Activated CD4-positive, alpha-beta T cell treated with anti-CD3 and anti-CD28 coated beads, Interleukin-2, Interleukin-4, amounts not matched to agents 100 ng/mL and 50 ng/mL, durations not matched to agents 16 hours and 8 hours (primary cell): ENCODE results near the gene CALN1.
A peak's percentile ranks its signal among the peaks of the same experiment; 100 is the strongest.

Experiments used
- DNase-seq: peaks from one replicate; pipeline ENCODE4 v3.0.0-alpha.2; 2020; ENCODE audit warnings: low spot score

Gene CALN1

DNA sequence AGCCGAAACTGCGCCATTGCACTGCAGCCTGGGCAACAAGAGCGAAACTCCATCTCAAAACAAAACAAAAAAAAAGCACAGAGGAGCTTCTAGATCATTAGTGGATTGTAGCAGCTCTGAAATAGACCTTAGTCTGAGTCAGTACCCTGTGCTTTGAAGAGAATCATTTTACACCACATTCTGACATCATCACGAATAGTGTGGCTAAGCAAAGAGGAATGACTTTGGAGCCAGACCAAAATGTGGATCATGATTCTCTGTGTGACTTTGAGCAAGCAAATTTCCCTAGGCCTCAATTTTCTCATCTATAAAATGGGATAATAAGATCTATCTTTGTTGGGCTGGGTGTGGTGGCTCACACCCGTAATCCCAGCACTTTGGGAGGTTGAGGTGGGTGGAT is 618.9 kb downstream of the CALN1 start:
- DNase-seq = no peak

DNA sequence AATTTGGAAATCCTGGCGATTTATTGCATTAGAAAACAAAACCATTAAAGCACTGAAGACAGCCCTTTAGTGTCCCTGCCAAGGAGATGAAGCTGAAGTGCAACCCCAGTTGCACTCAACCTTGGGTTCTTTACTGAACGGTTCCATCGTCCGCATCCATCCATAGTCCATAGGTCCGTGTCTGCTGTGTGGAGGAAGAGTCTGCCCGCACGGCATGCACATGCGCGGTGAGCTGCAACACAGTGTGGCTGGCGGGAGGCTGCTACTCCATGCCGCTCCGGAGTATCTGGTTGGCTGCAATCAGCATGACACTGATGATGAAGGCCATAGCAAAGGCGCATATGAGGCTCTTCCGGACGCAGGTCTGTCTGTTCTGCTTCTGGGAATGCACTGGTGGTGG is 624.6 kb downstream of the CALN1 start:
- no peak for DNase-seq

DNA sequence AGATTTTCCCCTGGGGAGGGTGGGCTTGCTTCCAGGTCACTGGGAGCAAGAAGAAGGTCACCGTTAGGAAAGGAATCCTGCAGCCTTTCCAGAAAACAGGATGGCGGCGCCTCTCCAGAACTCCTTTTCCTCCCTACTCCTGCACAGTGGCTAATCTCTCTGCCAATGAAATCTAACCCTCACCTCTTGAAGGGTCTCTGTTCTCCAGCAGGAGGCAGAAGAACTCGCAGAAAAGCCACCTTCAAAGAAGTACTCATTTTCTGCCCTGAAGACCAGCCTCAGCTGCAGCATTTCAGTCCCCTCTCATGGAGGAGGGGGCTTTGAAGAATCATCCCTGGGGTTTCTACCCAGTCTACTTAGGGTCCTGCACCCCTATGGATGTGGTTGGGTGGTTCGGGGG is 626.9 kb downstream of the CALN1 start:
- no peak for DNase-seq

DNA sequence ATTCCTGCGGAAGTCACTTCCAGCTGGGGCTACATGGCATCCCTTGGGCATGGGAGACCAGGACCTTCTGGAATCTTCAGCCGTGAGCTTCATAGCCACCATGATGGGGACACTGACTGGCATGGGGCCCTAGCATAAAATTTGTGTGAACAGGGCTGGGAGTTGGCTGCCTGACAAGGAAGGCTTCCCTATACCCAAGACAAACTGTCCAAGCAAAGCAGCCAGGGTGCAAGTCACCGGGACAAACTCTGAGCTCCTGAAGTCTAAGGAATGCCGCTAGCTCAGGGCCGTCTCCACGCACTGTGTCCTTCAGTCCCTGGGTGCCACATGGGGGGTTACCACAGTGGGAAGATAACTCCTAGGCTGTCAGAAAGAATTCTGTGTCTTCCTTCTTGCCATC is 627.4 kb downstream of the CALN1 start:
- no peak for DNase-seq

DNA sequence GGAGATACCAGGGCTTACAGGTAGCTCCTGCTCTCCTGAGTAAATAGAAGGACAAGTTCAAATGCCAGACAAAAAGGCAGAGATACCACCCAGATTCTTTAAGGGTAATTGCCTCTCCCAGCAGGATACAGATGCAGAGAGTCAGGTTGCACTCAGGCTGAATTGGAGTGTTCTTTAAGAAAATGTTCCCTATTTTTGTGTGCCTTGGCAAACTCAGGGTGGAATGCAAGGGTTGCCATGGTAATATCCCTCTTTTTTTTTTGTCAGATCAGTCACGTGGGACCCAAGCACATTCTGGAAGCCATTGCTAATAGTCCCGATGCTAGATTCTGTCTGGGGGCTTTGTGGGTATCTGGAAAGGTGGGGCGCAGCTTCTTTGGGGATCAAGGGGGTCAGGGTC is 628.0 kb downstream of the CALN1 start:
- no peak for DNase-seq

DNA sequence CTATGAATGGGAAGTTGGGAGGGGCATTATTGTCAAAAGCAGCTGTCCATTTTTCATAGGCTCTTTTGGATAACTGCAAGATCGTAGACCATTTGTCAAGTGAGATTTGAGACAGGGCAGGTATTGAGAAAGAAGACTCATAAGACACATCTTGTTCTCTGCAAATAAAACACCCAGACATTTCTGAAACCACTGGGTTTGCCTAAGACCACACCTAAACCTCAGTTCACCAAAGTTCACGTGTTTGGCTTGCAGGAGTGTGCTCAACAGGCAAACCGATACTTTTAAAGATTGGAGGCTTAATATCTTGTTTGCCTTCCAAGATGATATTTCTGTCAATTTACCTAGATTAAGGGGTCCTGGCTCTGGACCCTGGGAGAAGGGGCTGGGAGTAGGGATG is 628.4 kb downstream of the CALN1 start:
- DNase-seq = no peak

DNA sequence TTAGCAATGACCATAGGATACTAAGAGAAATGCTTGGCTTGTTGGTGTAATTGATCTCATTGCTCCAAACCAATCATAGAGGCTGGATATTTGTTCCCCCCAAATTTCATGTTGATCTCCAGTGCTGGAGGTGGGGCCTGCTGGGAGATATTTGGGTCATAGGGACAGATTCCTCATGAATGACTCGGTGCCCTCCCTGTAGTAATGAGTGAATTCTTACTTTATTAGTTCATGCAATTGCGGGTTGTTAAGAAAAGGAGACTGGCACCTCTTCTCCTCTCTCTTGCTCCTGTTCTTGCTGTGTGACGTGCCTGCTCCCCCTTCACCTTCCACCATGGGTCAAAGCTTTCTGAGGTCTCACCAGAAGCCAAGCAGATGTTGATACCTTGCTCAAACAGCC is 630.1 kb downstream of the CALN1 start:
- DNase-seq = no peak

DNA sequence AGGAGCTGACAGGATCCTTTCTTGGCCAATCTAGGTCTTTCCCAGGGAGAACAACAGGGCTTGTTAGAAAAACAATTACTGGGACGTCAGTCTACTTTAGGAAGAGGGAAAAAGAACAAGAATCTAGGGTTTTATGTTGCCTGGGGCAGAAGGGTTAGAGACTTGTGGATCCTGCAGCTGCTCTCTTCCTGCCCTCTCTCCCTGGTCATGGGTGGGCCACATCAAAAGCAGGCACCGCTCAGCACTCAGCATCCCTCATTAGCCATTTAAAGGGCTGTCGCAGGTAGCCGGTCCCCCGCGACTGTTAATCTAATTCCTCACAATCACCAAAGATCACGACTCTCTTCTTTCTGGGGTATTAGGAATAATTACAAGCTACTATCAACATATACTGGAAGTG is 631.9 kb downstream of the CALN1 start:
- DNase-seq = no peak

DNA sequence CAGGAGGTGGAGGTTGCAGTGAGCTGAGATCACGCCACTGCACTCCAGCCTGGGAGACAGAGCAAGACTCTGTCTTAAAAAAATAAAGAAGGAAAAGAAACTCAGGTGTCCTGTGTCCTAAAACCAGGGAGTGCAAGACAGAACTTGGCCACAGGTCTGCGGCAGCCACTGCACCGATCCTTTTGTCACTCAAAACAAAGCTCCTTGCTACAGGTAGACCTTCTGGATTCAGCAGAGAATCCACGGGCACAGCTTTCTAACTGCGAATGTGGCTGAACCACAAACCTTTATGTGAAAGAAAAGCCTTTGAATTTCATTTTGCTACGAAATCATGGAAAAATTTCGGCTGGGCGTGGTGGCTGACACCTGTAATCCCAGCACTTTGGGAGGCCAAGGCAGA is 634.9 kb downstream of the CALN1 start:
- no peak for DNase-seq

DNA sequence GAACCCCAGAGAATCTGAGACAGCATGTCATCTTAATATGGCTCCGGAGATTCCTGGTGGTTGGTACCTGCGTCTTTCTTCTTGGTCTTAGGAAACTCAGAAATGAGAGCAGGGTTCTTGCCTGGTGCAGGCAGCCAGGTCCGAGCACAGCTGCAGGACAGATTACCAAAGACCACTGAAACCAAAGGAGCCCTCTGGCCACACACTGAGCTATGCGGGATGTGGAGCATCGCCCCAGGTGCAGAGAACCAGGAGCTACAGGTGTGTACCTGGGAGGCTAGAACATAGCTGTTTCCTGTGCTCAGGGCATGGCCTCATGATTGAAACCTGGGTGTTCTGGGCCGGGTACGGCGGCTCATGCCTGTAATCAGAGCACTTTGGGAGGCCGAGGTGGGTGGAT is 635.4 kb downstream of the CALN1 start:
- DNase-seq = no peak

DNA sequence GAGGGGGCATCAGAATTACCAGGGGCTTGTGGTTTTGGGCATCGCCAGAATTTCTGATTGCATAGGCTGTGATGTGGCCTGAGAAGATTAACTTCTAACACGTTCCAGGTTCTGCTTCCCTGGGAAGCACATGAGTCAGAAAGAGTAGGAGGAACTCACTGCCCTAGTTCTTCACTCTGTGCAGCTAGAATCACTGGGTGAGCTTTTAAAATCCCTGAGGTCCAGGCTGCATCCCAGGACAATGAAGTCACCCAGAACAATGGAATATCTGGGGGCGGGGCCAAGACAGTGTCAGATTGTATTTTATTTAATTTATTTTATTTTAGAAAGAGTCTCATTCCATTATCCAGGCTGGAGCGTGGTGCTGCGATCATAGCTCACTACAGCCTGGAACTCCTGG is 636.5 kb downstream of the CALN1 start:
- no peak for DNase-seq

DNA sequence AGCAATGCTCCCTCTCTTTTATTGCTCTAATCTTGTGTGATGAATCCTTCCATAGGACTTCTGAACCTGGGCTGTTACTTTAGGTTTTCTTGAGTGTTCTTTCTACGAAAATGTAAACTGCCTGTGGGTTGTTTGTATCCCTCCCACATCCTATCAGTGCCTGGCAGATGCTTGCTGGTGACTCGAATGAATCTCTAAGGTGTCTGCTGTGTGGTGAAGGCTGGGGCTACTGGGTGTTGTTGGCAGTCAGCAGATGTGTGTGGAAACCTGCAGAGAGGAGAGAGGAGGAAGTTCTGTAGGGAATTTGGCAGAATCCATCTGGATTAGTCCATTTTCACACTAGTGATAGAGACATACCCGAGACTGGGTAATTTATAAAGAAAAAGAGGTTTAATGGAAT is 639.4 kb downstream of the CALN1 start:
- no peak for DNase-seq

DNA sequence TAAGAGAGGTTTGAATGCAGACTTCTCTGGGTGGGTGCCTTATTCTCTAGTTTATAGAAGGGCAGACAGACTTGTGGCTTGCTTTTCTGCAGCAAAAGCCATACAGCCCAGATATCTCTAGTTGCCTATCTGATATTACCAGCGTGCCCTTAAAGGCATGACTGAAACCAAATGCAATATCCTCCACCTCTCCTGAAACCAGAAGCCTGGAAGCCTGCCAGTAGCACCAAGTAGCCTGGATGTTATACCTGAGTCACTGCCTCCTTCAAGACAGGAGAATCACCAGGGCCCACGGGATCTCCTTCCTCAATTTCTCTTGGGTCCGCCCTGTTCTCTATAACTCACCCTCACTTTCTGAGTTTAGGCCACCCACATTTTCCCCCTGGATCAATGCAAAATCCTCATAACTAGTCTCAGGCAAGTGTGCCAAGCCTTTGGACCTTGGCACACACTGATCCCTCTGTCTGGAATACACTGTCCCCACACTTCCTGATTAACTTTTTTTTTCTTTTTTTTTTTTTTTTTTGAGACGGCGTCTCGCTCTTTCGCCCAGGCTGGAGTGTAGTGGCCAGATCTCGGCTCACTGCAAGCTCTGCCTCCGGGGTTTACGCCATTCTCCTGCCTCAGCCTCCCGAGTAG is 641.8 kb downstream of the CALN1 start:
- no peak for DNase-seq

DNA sequence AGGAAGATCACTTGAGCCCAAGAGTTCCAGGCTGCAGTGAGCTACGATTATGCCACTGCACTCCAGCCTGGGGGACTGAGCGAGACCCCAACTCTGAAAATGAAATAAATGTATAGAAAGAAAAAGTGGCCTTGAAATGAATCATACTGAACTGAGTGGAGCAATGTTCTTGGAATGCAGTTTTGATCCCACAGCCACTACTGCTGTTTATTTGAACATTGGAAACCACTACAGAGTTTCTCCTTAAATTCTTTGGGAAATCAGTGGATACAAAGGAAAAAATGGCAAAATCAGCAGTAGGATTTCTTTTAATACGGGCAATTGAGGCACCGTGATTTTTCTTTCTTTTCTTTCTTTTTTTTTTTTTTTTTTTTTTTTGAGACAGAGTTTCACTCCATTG is 642.8 kb downstream of the CALN1 start:
- no peak for DNase-seq

DNA sequence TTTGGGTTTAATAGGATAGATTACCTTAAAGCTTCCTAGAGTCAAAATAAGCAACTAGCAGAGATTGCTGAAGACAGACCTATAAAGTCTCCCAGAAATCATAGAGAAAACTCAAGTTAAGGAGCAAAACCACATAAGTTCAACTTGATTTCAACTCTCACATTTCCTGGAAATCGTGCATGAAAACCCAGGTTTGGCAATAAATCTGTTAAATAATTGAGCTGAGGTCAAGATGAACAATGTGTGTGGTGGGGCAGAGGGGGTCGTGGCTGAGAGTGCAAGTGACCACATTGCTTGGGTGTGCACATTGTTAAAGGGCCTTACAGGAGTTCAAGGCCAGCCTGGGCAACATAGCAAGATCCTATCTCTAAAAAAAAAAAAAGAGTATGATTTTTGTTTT is 643.7 kb downstream of the CALN1 start:
- DNase-seq = no peak

DNA sequence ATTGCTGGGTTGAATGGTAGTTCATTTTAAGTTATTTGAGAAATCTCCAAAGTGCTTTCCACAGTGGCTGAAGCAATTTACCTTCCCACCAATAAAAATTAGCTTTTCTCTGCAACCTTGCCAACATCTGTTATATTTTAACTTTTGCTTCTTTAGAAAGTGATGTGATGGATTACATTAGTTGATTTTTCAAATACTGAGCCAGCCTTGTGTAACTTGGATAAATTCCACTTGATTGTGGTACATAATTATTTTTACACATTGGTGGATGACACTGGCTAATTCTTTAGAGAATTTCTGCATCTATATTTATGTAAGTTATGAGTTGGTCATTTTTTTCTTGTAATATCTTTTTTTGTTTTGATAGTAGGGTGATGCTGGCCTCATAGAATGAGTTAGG is 646.1 kb downstream of the CALN1 start:
- DNase-seq = no peak

DNA sequence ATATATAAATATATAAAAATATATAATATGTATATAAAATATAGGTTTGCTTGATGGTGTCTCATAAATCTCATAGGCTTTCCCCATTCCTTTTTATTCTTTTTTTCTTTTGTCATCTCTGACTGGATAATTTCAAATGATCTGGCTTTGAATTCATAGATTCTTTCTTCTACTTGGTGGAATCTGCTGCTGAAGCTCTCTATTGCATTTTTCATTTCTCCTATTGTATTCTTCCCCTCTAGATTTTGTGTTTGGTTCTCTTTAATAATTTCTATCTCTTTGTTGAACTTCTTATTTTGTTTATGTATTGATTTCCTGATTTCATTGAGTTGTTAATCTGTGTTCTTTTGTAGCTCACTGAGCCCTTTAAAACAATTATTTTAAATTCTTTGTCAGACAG is 650.8 kb downstream of the CALN1 start:
- no peak for DNase-seq

DNA sequence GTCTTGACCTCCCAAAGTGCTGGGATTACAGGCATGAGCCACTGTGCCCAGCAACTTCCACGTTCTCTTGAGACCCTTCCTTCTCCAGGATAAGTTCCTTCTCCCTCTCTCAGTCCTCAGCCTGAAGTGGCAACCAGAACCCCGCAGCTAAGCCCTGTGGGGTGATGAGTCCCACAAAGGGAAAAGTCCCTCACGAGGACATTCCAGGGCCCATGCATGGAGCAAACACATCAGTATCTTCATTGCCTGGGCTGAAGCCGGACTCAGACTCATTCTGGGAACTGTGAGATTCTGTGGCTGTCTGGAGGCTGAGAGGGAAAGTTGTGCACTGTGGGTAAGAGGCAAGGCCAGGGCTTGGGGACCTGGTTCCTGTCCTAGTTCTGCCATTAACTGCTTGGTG is 657.3 kb downstream of the CALN1 start:
- DNase-seq = no peak

DNA sequence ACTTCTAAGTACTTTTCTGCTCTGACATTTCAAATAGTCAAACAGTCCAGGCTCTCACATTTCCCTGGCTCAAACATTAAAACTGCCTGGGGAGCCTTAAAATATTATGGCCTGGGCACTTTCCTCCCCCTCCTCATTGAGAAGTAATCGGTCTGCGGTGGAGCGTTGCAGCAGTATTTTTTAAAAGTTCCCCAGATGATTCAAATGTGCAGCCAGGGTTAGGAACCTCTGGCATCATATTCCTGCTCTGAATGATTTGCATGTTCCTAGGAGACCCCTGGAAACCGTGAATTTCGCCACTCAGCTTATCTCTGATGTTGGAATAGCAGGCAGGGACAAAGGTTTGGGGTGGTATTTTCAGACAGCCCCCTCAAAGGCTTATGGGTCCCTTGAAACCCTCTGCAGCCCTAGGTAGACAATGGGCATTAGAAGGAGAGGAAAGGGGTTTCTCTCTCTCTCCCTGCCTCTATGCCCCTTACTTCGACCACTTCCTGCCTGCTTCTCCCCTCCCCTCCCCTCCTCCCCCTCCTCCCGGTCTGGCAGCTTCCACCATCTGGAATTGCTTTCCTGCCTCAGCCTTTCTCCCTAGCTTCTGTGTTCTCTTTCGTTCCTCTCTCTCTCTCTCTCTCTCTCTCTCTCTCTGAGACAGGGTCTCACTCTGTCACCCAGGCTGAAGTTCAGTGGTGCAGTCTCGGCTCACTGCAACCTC is 658.0 kb downstream of the CALN1 start:
- DNase-seq = no peak

DNA sequence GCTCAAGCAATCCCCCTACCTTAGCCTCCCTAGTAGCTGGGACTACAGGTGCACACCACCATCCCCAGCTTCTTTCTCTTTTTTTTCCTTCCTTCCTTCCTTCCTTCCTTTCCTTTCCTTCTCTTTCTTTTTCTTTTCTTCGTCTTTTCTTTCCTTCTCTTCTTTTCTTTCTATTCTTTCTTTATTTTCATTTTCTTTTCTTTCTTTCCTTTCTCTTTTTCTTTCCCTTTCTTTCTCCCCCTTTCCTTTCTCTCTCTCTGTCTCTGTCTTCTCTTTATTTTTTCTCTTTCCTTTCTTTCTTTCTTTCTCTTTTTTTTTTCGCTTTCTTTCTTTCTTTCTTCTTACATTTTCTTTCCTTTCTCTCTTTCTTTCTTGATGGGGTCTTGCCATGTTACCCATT is 658.9 kb downstream of the CALN1 start:
- no peak for DNase-seq

DNA sequence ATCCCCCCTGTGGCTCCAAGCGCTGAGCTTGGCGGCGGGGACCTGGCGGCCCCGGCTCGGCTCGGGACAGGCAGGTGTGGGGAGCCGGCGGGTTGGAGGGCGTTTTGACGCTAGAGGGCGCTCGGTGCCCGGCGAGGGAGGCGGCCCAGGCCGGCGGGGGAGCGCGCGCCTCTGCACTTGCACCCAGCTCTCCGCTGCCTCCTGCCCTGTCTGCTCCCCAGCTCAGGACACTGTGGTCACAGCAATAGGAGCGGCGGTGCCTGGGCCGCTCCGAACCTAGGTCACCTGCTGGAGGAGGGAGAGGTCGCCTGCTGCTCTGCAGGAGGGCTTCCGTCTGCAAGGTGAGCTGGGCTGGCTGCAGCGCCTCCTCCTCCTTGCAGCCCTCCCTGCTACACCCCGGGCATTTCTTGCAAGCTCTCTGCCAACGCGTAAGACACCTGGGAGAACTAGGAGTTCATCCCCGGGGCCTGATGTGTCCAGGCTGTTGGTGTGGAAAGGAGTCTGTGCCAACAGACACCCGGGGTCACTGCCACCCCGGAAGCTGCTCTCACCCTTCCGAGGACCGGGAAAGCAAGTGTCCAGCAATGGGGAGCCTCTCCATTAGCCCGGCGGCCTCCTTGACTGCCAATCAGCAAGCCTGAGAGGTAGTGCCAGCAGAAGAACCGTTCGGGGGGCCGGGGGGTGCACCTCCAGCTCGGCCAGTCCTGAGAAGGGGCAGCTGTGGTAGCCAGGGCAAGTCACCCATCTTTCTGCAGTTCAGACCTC is 659.8 kb downstream of the CALN1 start:
- peak; percentile 54 for DNase-seq

DNA sequence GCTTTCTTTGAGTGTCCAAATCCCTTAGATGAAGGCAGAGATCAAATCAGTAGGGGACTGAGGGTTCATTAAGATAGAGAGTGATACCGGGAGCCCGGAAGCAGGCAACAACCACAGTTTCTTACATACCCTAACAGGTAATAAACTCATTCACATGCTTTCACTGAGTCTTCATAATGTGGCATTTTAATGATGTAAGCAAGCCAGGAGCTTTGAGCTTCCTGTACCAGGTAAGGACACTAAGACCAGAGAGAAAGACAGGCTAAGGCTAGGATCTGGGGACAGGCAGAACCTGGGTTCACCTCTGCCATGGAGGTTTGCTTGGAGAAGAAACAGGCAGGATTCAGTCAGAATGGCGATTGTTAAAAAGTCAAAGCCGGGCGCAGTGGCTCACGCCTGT is 661.8 kb downstream of the CALN1 start:
- no peak for DNase-seq

DNA sequence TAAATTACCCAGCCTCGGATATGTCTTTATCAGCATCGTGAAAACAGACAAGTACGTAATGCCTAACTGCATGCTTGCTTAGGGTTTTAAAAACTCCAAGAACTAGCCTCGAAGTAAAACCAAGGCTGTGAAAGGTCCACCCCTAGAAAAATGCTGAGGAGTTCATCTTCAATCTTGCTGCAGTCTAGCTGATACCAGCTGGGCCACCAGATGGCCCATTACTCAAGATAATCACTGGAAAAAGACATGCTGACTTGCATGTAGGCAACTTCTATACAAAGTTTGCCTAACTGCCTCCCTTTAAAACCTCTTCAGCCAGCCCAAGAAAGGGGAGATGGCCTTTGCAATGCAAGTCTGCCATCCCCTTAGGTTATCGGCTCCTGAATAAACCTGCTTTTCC is 666.1 kb downstream of the CALN1 start:
- DNase-seq = no peak

DNA sequence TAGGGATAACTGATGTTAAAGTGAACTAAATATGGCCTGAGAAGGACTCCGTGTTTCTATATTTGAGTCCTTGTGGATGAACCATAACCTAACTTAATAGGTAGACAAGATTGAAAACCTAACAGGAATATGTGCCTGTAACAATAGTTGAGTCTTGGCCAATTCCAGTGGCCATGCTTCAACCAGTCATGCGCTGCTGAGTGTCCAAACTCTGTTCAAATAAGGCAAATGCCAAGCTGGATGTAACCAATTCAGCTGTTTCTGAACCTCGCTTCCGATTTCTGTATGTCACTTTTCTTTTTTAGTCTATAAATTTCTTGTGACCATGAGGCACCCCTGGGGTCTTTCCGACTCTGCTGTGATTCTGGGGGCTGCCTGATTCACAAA is 672.0 kb downstream of the CALN1 start:
- DNase-seq = no peak
